ENCODE results near the gene COQ3. TPM values are rescaled to one million over a fixed set of nuclear protein-coding genes. Genes with fewer than 3 reads are reported as not detected.

COQ3 gene
- total RNA-seq, 3 donors from 2014 or later = 8.9 to 12.6 (median 9.5) TPM

DNA sequence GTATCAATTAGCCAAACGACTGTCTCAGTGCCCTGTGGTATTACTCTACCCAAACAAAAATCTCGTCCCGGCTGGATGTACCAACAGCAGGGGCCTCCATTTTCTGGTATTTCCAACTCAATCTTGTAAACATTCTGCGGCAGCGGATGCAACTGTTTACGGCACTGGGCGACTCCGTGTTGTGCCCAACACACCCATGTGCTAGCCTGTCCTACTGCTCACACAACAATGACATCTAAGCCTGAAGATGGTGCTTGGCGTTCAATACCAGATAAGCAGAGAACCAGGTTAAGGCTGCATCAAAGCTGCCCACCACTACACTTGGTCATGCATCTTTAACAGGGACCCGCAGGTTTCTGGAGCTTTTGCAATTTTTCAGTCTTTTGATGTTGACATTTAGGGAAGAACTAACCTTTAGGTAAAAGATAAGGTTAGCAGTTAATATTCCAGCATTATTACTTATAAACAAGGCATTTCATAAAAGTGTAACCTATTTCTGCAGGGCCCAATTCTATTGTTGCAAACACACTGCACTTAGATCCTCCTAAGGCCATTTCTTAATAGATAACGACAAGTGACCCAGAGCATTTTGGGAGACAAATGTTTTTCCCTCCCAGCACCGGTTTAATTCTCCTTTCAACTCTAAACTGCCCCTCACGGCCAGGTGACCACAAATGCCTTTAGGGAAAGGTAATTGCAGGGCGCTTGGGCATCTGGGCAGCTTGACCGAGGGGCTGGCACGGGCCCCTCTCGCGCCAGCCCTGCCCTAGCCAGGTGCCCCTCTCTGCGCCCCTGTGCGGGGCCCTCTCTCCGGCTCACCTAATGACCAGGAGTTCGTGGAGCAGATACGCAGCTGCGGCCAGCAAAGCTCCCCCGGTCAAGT lies 45.5 kb downstream of the COQ3 start:
- ATAC-seq = no peak

DNA sequence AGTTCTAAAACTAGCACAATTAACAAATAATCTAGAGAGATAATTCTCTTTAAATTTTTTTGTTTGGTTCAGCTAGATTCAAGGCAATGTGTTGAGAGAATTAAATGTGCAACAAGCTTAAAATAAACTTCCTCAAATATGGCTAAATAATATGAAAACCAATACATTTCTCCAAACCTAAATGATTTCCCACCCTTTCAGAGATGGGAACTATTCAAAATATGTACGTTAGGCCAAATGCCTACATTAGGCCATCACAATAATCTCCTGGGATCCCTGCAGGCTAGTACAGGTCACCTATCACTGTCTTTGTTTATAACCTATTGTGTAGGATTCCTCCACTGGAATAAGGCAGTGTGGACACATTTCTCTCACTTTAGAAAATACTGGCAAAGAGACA lies 46.2 kb downstream of the COQ3 start:
- no peak overlapping the region for H3K4me3 ChIP-seq
- no peak for ATAC-seq
- TF ChIP-seq, protein P1, sequence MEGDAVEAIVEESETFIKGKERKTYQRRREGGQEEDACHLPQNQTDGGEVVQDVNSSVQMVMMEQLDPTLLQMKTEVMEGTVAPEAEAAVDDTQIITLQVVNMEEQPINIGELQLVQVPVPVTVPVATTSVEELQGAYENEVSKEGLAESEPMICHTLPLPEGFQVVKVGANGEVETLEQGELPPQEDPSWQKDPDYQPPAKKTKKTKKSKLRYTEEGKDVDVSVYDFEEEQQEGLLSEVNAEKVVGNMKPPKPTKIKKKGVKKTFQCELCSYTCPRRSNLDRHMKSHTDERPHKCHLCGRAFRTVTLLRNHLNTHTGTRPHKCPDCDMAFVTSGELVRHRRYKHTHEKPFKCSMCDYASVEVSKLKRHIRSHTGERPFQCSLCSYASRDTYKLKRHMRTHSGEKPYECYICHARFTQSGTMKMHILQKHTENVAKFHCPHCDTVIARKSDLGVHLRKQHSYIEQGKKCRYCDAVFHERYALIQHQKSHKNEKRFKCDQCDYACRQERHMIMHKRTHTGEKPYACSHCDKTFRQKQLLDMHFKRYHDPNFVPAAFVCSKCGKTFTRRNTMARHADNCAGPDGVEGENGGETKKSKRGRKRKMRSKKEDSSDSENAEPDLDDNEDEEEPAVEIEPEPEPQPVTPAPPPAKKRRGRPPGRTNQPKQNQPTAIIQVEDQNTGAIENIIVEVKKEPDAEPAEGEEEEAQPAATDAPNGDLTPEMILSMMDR (IDR thresholded peaks at IDR 0.05) = no peak
- DNase-seq = no peak
- intact Hi-C loops (cut with DNase I, micrococcal nuclease) = no loop called here
- H3K36me3 ChIP-seq (ENCODE audit: low read depth) = no peaks in the 10 kb centered on the region
- H3K9me3 ChIP-seq = no peaks in the 10 kb centered on the region
- H3K4me1 ChIP-seq (ENCODE audit: low read depth) = no peaks in the 10 kb centered on the region

More for the DNA sequence above, 45.5 kb downstream of the COQ3 start:
- Histone ChIP-seq H3K36me3 (ENCODE audit: low read depth) (no peaks in the 10 kb centered on the region), H3K9me3 (no peaks in the 10 kb centered on the region), H3K4me1 (ENCODE audit: low read depth) (no peaks in the 10 kb centered on the region), H3K4me3 (no peak overlapping the region)
- intact Hi-C loops (cut with DNase I, micrococcal nuclease) = no loop called here
- DNase-seq = no peak
- TF ChIP-seq, protein P1 (IDR thresholded peaks at IDR 0.05) = no peak

DNA sequence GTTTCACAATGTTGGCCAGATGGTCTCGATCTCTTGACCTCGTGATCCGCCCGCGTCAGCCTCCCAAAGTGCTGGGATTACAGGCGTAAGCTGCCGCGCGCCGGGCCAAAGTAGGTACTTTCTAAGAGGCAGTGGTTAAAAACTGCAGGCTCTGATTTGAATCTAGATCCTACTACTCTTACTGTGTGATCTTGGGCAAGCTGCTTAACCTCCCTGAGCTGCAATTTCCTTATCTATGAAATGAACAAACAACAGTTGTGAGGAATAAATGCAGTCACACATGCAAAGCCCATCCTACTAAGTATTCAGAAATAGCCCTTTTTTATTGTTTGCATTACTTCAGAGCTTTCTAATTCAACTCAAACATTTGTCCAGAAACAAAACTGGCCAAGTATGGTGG lies 47.4 kb downstream of the COQ3 start:
- Histone ChIP-seq H3K36me3 (ENCODE audit: low read depth) (no peaks in the 10 kb centered on the region), H3K4me1 (ENCODE audit: low read depth) (no peaks in the 10 kb centered on the region), H3K4me3 (no peak overlapping the region), H3K9me3 (no peaks in the 10 kb centered on the region)
- no peak for DNase-seq
- intact Hi-C loops (cut with DNase I, micrococcal nuclease) = no loop called here
- TF ChIP-seq, protein P1 (IDR thresholded peaks at IDR 0.05) = no peak
- ATAC-seq = no peak

DNA sequence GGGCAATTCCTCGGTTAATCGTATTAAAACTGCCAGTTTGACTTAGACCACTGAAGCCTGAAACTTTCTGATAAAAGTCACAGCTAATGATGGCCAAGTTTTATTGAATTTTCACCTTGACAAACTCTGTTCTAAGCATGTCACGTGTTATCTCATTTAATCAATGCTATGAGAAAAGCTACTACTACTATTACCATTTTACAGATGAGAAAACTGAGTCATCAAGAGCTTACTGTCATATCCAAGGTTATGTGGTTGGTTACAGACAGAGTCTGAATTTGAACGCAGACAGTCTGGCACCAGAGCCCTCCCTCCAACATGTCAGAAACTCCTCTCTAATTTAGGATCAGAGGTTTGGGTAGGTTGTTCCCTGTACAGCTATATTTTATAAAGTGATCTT lies 48.8 kb downstream of the COQ3 start:
- TF ChIP-seq, protein P1 (IDR thresholded peaks at IDR 0.05) = no peak
- no peaks in the 10 kb centered on the region for H3K4me1 ChIP-seq (ENCODE audit: low read depth)
- no peak overlapping the region for H3K4me3 ChIP-seq
- no peaks in the 10 kb centered on the region for H3K9me3 ChIP-seq
- no peaks in the 10 kb centered on the region for H3K36me3 ChIP-seq (ENCODE audit: low read depth)
- intact Hi-C loops (cut with DNase I, micrococcal nuclease) = no loop called here
- ATAC-seq (no peak), DNase-seq (no peak)

DNA sequence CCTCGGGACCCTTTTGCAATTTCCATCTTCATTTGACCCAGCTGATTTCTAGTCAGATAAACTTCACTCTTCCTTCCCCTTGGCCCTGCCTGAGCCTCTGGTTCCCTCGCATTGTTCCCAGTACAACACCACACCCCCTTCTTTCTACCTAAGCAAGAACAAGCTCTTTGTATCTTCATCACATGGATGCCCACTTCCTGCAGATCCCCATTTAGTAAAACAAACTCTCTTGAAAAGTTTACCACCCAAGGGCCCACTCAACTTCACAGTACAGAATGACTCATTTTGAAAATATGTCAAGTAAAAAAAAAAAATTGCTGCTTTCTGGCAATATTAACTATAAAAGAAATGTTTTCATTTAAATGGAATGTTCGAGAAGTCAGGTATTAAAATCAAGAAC lies 49.7 kb downstream of the COQ3 start:
- Histone ChIP-seq H3K4me1 (ENCODE audit: low read depth) (no peaks in the 10 kb centered on the region), H3K36me3 (ENCODE audit: low read depth) (no peaks in the 10 kb centered on the region), H3K4me3 (no peak overlapping the region), H3K9me3 (no peaks in the 10 kb centered on the region)
- intact Hi-C loops (cut with DNase I, micrococcal nuclease) = no loop called here
- DNase-seq = no peak
- ATAC-seq = no peak
- TF ChIP-seq, protein P1 (IDR thresholded peaks at IDR 0.05) = no peak

Measured in mucosa of descending colon (tissue), 3 donors.